Karpas-422 (cell line): ENCODE results near the gene FBXO8. TPM values are rescaled to one million over a fixed set of nuclear protein-coding genes. Genes with fewer than 3 reads are reported as not detected.

ENCODE experiments used
- DNase-seq: peaks from one replicate; pipeline ENCODE4 v3.0.0-alpha.2; 2015
- H2AFZ ChIP-seq: fragments of 200-600 bp; sonication (generic); 2 replicates; pipeline ENCODE4 v1.6.1; 2014; ENCODE audit warnings: antibody characterized with exemption, low read length, mixed read lengths
- H3K27ac ChIP-seq: fragments of 200-600 bp; sonication (generic); 2 replicates; pipeline ENCODE4 v1.5.1; 2014; ENCODE audit warnings: mild to moderate bottlenecking, low read length, moderate library complexity
- H3K27me3 ChIP-seq: fragments of 200-600 bp; sonication (generic); 2 replicates; pipeline ENCODE4 v1.6.1; 2014; ENCODE audit warnings: low read length, mixed read lengths
- H3K36me3 ChIP-seq: fragments of 200-600 bp; sonication (generic); 2 replicates; pipeline ENCODE4 v1.6.1; 2014; ENCODE audit warnings: low read length, mixed read lengths; ENCODE audit not compliant: insufficient read depth
- H3K4me1 ChIP-seq: fragments of 200-600 bp; sonication (generic); 2 replicates; pipeline ENCODE4 v1.6.1; 2014; ENCODE audit warnings: mild to moderate bottlenecking, low read length, mixed read lengths
- H3K4me2 ChIP-seq: fragments of 200-600 bp; sonication (generic); 2 replicates; pipeline ENCODE4 v1.6.1; 2014; ENCODE audit warnings: low read length, low read depth, mild to moderate bottlenecking; ENCODE audit not compliant: poor library complexity, severe bottlenecking
- H3K4me3 ChIP-seq: fragments of 200-600 bp; sonication (generic); 2 replicates; pipeline ENCODE4 v1.5.1; 2014; ENCODE audit warnings: mild to moderate bottlenecking, antibody characterized with exemption, low read length, mixed read lengths
- H3K79me2 ChIP-seq: fragments of 200-600 bp; sonication (generic); 2 replicates; pipeline ENCODE4 v1.6.1; 2014; ENCODE audit warnings: mild to moderate bottlenecking, low read length, mixed read lengths
- H3K9ac ChIP-seq: fragments of 200-600 bp; sonication (generic); 2 replicates; pipeline ENCODE4 v1.6.0; 2014; ENCODE audit warnings: low read length
- H3K9me2 ChIP-seq: fragments of 200-600 bp; sonication (generic), shearing (Covaris generic); replicated peaks from 2 replicates; pipeline ENCODE4 v1.6.0; 2014; ENCODE audit warnings: mild to moderate bottlenecking, low read length, moderate library complexity; ENCODE audit not compliant: insufficient read depth
- H3K9me3 ChIP-seq: fragments of 300-700, 200-600 bp; sonication (generic); 2 replicates; pipeline ENCODE4 v1.6.1; 2014; ENCODE audit warnings: low read length, mixed read lengths
- H4K20me1 ChIP-seq: fragments of 200-600 bp; sonication (generic); 2 replicates; pipeline ENCODE4 v1.6.1; 2014; ENCODE audit warnings: mild to moderate bottlenecking, antibody characterized with exemption, low read length, low read depth; ENCODE audit not compliant: insufficient read depth
- total RNA-seq: library from RNA; depleted of rRNA; stranded (reverse); fragments of >200 nt; shearing (Covaris generic); gene quantifications from 2 replicates; pipeline ENCODE4 v1.2.3, GENCODE V29; 2014; ENCODE audit warnings: low replicate concordance

The FBXO8 gene
- total RNA-seq, 1 experiment from 2014 or later = 13.5 TPM

- H3K27me3 ChIP-seq = no peaks in the 10 kb centered on the region
- H3K4me1 ChIP-seq = no peaks in the 10 kb centered on the region
Measured at GRCh38 chr4:174215961-174216680, 67.3 kb downstream of the FBXO8 start.

GRCh38 chr4:174215057-174215456 lies 68.4 kb downstream of the FBXO8 start:
- Histone ChIP-seq H3K4me3 (no peak overlapping the region), H3K4me1 (no peaks in the 10 kb centered on the region), H4K20me1 (no peaks in the 10 kb centered on the region), H3K9me3 (no peaks in the 10 kb centered on the region), H3K4me2 (no peak overlapping the region), H3K79me2 (no peaks in the 10 kb centered on the region), H3K36me3 (no peaks in the 10 kb centered on the region), H3K27me3 (no peaks in the 10 kb centered on the region), H2AFZ (no peak overlapping the region), H3K27ac (no peak overlapping the region), H3K9ac (no peak overlapping the region), H3K9me2 (no peaks in the 10 kb centered on the region)
- no peak for DNase-seq

More at GRCh38 chr4:174215961-174216680, 67.3 kb downstream of the FBXO8 start:
- no peaks in the 10 kb centered on the region for H3K79me2 ChIP-seq
- H3K4me3 ChIP-seq = no peak overlapping the region
- no peaks in the 10 kb centered on the region for H3K9me3 ChIP-seq
- no peaks in the 10 kb centered on the region for H3K36me3 ChIP-seq
- no peak overlapping the region for H3K27ac ChIP-seq
- no peaks in the 10 kb centered on the region for H4K20me1 ChIP-seq
- no peak overlapping the region for H2AFZ ChIP-seq
- no peak overlapping the region for H3K9ac ChIP-seq
- H3K9me2 ChIP-seq = no peaks in the 10 kb centered on the region
- H3K4me2 ChIP-seq = no peak overlapping the region
- DNase-seq = no peak

GRCh38 chr4:174214101-174214878 lies 69.2 kb downstream of the FBXO8 start:
- H3K9me3 ChIP-seq = no peaks in the 10 kb centered on the region
- no peaks in the 10 kb centered on the region for H3K36me3 ChIP-seq
- H3K4me2 ChIP-seq = no peak overlapping the region
- no peaks in the 10 kb centered on the region for H4K20me1 ChIP-seq
- no peak for DNase-seq
- H3K4me3 ChIP-seq = no peak overlapping the region
- H3K9me2 ChIP-seq = no peaks in the 10 kb centered on the region
- no peaks in the 10 kb centered on the region for H3K27me3 ChIP-seq
- H3K4me1 ChIP-seq = no peaks in the 10 kb centered on the region
- H3K79me2 ChIP-seq = no peaks in the 10 kb centered on the region
- H3K27ac ChIP-seq = no peak overlapping the region
- H2AFZ ChIP-seq = no peak overlapping the region
- no peak overlapping the region for H3K9ac ChIP-seq

GRCh38 chr4:174213731-174214100 lies 69.8 kb downstream of the FBXO8 start:
- H3K27me3 ChIP-seq = no peaks in the 10 kb centered on the region
- no peak for DNase-seq
- no peak overlapping the region for H3K27ac ChIP-seq
- no peak overlapping the region for H2AFZ ChIP-seq
- no peak overlapping the region for H3K4me3 ChIP-seq
- H3K4me2 ChIP-seq = no peak overlapping the region
- H3K9me2 ChIP-seq = no peaks in the 10 kb centered on the region
- H3K36me3 ChIP-seq = no peaks in the 10 kb centered on the region
- no peaks in the 10 kb centered on the region for H4K20me1 ChIP-seq
- H3K9me3 ChIP-seq = no peaks in the 10 kb centered on the region
- H3K9ac ChIP-seq = no peak overlapping the region
- H3K4me1 ChIP-seq = no peaks in the 10 kb centered on the region
- H3K79me2 ChIP-seq = no peaks in the 10 kb centered on the region

- H3K9me3 ChIP-seq = no peaks in the 10 kb centered on the region
- H3K9me2 ChIP-seq = no peaks in the 10 kb centered on the region
- no peaks in the 10 kb centered on the region for H4K20me1 ChIP-seq
- no peaks in the 10 kb centered on the region for H3K79me2 ChIP-seq
- no peaks in the 10 kb centered on the region for H3K27me3 ChIP-seq
- no peaks in the 10 kb centered on the region for H3K36me3 ChIP-seq
- no peaks in the 10 kb centered on the region for H3K4me1 ChIP-seq
- no peak for DNase-seq
- no peak overlapping the region for H2AFZ ChIP-seq
- no peak overlapping the region for H3K4me2 ChIP-seq
- no peak overlapping the region for H3K4me3 ChIP-seq
- H3K27ac ChIP-seq = no peak overlapping the region
- no peak overlapping the region for H3K9ac ChIP-seq
Measured at GRCh38 chr4:174212061-174212460, 71.4 kb downstream of the FBXO8 start.

GRCh38 chr4:174211622-174212044 lies 71.8 kb downstream of the FBXO8 start:
- Histone ChIP-seq H3K9ac (no peak overlapping the region), H2AFZ (no peak overlapping the region), H3K36me3 (no peaks in the 10 kb centered on the region), H3K9me2 (no peaks in the 10 kb centered on the region), H3K9me3 (no peaks in the 10 kb centered on the region), H3K27me3 (no peaks in the 10 kb centered on the region), H3K4me1 (no peaks in the 10 kb centered on the region), H3K4me2 (no peak overlapping the region), H3K27ac (no peak overlapping the region), H3K79me2 (no peaks in the 10 kb centered on the region), H4K20me1 (no peaks in the 10 kb centered on the region), H3K4me3 (no peak overlapping the region)
- DNase-seq = no peak

GRCh38 chr4:174210952-174211490 lies 72.4 kb downstream of the FBXO8 start:
- no peaks in the 10 kb centered on the region for H3K27me3 ChIP-seq
- no peaks in the 10 kb centered on the region for H3K9me3 ChIP-seq
- H3K9me2 ChIP-seq = no peaks in the 10 kb centered on the region
- H3K36me3 ChIP-seq = no peaks in the 10 kb centered on the region
- H3K4me2 ChIP-seq = no peak overlapping the region
- no peak overlapping the region for H3K27ac ChIP-seq
- no peak overlapping the region for H2AFZ ChIP-seq
- no peak overlapping the region for H3K9ac ChIP-seq
- no peaks in the 10 kb centered on the region for H3K4me1 ChIP-seq
- H3K4me3 ChIP-seq = no peak overlapping the region
- H3K79me2 ChIP-seq = no peaks in the 10 kb centered on the region
- no peak for DNase-seq
- H4K20me1 ChIP-seq = no peaks in the 10 kb centered on the region

GRCh38 chr4:174210354-174210753 lies 73.1 kb downstream of the FBXO8 start:
- H3K79me2 ChIP-seq = no peaks in the 10 kb centered on the region
- no peak for DNase-seq
- no peak overlapping the region for H3K27ac ChIP-seq
- no peaks in the 10 kb centered on the region for H3K9me3 ChIP-seq
- H3K4me3 ChIP-seq = no peak overlapping the region
- no peaks in the 10 kb centered on the region for H3K9me2 ChIP-seq
- no peak overlapping the region for H2AFZ ChIP-seq
- no peak overlapping the region for H3K9ac ChIP-seq
- no peaks in the 10 kb centered on the region for H4K20me1 ChIP-seq
- no peaks in the 10 kb centered on the region for H3K4me1 ChIP-seq
- H3K36me3 ChIP-seq = no peaks in the 10 kb centered on the region
- no peak overlapping the region for H3K4me2 ChIP-seq
- H3K27me3 ChIP-seq = no peaks in the 10 kb centered on the region
